Activated CD4-positive, alpha-beta T cell treated with anti-CD3 and anti-CD28 coated beads, Interleukin-10, Interleukin-2, amounts not matched to agents 100 ng/mL and 50 ng/mL, durations not matched to agents 16 hours and 8 hours (primary cell): ENCODE measurements around the gene OR2C1.

Experiments
- DNase-seq: peaks from one replicate; pipeline ENCODE4 v3.0.0-alpha.2; 2020

The OR2C1 gene

GRCh38 chr16:3355589-3355988 is at the start of gene OR2C1:
OR2C1 (plus strand) TSS chr16:3355889; CDS start chr16:3355941, 52 bp downstream.
- no peak for DNase-seq

- no peak for DNase-seq
These were observed 49.6 kb upstream of the OR2C1 start for GRCh38 chr16:3306078-3306477.

GRCh38 chr16:3311496-3311895 is 44.2 kb upstream of the OR2C1 start:
- no peak for DNase-seq

- no peak for DNase-seq
These were observed 38.2 kb upstream of the OR2C1 start for GRCh38 chr16:3317315-3317999.

- no peak for DNase-seq
These were observed 33.9 kb upstream of the OR2C1 start for GRCh38 chr16:3321816-3322215.

- DNase-seq: no peak
These were observed 28.2 kb upstream of the OR2C1 start for GRCh38 chr16:3327514-3327913.

- no peak for DNase-seq
These were observed 27.6 kb upstream of the OR2C1 start for GRCh38 chr16:3328104-3328503.

- no peak for DNase-seq
These were observed 27.0 kb upstream of the OR2C1 start for GRCh38 chr16:3328643-3329042.

GRCh38 chr16:3346041-3346440 is 9.6 kb upstream of the OR2C1 start:
- no peak for DNase-seq

- no peak for DNase-seq
These were observed 8.1 kb upstream of the OR2C1 start for GRCh38 chr16:3347586-3347985.

- no peak for DNase-seq
These were observed 7.0 kb upstream of the OR2C1 start for GRCh38 chr16:3348547-3349167.

- DNase-seq: no peak
These were observed 6.5 kb upstream of the OR2C1 start for GRCh38 chr16:3349175-3349574.

GRCh38 chr16:3356118-3356517 is 429 bp downstream of the OR2C1 start:
- DNase-seq: no peak

- DNase-seq: no peak
These were observed 3.2 kb downstream of the OR2C1 start for GRCh38 chr16:3358871-3359270.

GRCh38 chr16:3362931-3363330 is 7.2 kb downstream of the OR2C1 start:
- DNase-seq: no peak

GRCh38 chr16:3363793-3364192 is 8.1 kb downstream of the OR2C1 start:
- DNase-seq: no peak

GRCh38 chr16:3364774-3365427 is 9.2 kb downstream of the OR2C1 start:
- DNase-seq: peak; percentile 90

GRCh38 chr16:3369073-3369472 is 13.4 kb downstream of the OR2C1 start:
- no peak for DNase-seq

- DNase-seq: no peak
These were observed 20.0 kb downstream of the OR2C1 start for GRCh38 chr16:3375680-3376079.

- DNase-seq: no peak
These were observed 22.2 kb downstream of the OR2C1 start for GRCh38 chr16:3377917-3378316.

- DNase-seq: no peak
These were observed 27.4 kb downstream of the OR2C1 start for GRCh38 chr16:3383045-3383448.

- no peak for DNase-seq
These were observed 32.6 kb downstream of the OR2C1 start for GRCh38 chr16:3388325-3388724.

GRCh38 chr16:3389663-3390338 is 34.1 kb downstream of the OR2C1 start:
- no peak for DNase-seq

- no peak for DNase-seq
These were observed 44.7 kb downstream of the OR2C1 start for GRCh38 chr16:3400446-3400778.
